NK-92 treated with Interleukin-12 subunit alpha and Interleukin-12 subunit beta, amount 100 ng/mL, for 24 hours (cell line): ENCODE data around the gene ALG1.
"Not testable (repeated sequence)": the region's sequence is repeated elsewhere in the genome, so short reads cannot be mapped to it uniquely, and the experiment has no call there.

ENCODE experiments used
- DNase-seq: peaks from one replicate; lab custom pipeline; 2025; lab: John Stamatoyannopoulos, UW

Gene ALG1

DNA sequence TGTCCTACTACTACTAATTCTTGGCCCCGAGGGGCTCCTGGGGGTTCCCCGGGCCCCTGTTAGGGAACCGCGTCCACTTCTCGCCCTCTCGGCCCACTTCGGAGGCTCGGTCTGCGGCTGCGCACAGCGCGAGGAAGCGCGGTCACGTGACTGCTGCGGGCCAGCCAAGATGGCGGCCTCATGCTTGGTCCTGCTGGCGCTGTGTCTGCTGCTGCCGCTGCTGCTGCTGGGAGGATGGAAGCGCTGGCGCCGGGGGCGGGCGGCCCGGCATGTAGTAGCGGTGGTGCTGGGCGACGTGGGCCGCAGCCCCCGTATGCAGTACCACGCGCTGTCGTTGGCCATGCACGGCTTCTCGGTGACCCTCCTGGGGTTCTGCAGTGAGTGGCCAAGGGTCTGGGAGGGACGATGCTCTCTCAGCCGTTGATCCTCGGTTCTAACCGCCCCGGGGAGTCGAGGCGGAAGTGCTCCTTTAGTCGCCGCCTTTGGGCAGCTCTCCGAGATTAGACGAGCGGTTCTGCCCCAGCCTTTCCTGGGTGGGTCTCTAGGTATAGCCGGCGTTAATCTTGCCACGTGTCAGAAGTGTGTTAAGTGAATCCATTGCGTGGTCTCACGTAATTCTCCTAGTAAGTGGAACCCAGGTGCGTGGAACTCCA lies at the start of gene ALG1:
TSS of gene ALG1 (plus strand) at position 163 of the 653 bp plus-strand sequence. CDS start at position 170, 7 bp downstream.
- DNase-seq: peak; percentile 79

DNA sequence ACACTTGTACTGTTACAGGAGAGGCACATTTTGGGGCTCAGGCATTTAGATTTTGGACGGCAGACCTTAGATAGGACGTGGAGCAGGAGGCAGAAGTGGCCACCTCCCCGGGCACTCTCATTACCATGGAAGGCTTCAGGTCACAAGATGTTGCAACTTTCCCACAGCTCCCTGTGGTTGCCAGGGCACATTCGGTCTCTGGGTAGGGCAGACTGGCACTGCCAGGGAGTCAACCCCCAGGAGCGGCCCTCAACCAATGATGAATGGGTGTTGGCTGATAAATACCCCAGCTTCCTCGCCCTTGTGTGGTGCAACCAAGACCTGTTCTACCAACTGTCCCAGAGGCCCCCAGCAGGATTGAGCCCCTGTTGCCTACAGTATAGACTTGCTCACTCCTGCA lies 49.1 kb upstream of the ALG1 start:
- no peak for DNase-seq

GRCh38 chr16:5024632-5025031 lies 47.0 kb upstream of the ALG1 start:
- DNase-seq: no peak

DNA sequence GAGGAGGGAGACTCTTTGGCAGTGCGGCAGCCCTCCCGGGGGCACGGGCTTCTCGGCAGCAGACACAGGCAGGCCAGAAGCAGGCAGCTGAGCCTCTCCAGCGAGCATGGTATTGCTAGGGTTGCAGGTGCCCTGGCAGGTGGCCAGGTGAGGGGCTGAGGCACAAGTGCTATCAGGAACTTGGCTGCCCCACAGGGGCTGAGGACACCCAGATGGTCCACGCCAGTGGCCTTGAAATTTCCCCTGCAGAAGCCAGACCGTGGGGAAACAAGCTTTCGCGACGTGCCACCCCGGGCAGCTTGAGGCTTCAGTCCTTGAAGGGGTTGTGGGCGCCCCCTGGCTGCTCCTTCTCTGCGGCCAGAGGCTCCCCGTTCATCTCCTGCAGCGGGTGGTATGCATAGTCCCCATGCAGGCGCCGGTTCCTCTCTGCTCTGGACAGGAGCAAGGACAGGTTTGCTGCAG lies 46.4 kb upstream of the ALG1 start:
- no peak for DNase-seq

DNA sequence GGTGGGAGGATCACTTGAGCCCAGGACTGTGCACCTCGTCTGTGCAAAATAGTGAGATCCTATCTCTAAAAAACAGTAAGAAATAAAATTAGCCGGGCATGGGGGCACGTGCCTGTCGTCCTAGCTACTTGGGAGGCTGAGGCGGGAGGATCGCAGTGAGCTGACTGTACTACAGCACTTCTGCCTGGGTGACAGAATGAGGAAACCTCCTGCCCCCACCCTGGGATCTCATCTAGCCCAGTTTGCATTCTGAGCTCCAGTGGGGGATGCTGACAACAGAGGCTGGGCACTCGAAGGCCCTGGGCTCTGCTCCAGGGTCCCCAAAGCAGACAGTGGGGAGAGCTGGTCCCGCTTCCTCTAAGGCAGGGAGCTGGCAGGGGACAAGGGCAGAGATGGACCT lies 45.0 kb upstream of the ALG1 start:
- no peak for DNase-seq

DNA sequence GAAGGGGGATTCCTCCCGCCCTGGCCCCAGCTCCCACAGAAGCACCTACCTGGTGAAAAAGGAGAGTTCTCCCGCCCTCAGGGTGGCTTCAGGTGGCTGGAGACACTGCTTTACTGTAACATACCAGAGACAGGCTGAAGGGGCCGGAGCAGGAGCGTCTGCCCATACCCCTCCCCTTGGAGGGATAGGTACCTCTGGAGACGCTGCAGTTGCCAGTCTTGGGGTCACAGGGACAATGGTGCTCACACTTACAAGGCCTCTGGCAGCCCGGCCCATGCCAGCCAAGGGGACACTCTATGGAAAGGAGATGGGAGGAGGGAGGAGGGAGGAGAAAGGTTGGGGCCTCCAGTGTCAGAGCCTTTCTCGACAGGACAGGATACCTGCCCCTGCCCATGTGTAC lies 44.6 kb upstream of the ALG1 start:
- no peak for DNase-seq

- no peak for DNase-seq
These were observed 43.9 kb upstream of the ALG1 start for GRCh38 chr16:5027575-5028235.

GRCh38 chr16:5028950-5029475 lies 42.6 kb upstream of the ALG1 start:
- DNase-seq: no peak

DNA sequence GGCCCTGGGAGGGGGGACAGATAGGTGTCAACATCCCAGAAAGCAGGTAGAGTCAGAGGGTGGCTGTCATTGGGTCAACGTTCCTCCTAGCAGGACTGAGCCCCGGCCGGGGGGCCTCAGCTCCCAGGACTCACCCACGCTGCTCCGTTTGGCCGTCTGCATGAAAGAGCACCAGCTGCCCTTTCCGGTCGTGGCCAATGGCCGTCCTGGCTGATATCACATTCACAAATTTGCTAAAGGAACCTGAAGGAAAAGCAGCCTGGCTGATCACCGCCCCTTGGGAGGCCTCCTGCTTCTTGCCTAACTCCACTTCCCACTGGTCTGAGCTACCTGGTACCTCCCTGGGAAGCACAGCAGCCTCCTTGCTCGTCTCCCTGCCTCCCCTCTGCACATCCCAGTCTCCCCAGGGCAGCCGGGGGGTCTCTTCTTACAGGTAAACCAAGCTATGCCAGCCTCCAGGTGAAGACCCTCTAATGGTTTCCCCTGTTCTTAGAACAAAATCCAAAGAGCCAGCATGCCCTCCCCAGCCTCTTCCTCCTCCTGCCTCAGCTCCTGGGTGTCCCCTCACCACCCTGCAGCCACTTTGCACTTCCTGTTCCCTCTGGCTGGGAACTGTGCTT lies 41.3 kb upstream of the ALG1 start:
- no peak for DNase-seq

DNA sequence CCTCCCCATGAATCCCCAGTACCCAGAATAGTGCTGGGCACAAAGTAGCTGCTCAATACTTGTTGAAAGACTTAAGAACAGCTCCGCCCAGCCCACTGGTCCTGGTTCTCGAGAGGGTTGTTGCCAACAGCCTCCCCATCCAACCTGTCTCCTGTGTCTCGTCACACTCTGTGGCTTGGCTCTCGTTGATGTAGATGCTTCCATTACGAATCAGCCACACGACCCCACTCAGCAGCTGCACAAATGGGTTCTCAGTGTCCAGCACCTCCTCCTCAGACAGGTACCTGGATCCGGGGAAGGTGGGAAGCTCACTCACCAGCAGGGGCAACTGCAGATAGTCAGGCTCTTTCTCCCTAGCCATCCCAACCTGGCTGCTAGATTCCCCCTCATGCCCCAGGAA lies 40.0 kb upstream of the ALG1 start:
- no peak for DNase-seq

DNA sequence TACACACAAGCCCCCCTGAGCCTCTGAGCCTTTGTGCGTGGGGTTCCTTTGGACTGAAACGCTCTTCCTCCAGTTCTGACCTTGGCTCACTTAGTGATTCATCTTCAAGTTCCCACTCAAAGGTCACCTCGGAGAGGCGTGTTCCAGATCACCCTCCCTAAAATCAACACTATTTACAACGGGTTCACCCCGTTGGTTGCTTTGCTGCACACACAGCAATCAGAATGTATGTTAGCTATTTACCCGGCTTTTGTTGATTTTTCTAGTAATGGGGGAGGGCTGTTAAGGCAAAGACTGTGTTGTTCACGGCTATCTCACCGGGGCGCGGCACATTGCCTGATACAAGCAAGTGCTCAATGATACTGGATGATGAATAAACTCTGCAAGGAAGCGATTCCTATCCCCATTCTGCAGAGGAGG lies 38.9 kb upstream of the ALG1 start:
- DNase-seq: no peak

DNA sequence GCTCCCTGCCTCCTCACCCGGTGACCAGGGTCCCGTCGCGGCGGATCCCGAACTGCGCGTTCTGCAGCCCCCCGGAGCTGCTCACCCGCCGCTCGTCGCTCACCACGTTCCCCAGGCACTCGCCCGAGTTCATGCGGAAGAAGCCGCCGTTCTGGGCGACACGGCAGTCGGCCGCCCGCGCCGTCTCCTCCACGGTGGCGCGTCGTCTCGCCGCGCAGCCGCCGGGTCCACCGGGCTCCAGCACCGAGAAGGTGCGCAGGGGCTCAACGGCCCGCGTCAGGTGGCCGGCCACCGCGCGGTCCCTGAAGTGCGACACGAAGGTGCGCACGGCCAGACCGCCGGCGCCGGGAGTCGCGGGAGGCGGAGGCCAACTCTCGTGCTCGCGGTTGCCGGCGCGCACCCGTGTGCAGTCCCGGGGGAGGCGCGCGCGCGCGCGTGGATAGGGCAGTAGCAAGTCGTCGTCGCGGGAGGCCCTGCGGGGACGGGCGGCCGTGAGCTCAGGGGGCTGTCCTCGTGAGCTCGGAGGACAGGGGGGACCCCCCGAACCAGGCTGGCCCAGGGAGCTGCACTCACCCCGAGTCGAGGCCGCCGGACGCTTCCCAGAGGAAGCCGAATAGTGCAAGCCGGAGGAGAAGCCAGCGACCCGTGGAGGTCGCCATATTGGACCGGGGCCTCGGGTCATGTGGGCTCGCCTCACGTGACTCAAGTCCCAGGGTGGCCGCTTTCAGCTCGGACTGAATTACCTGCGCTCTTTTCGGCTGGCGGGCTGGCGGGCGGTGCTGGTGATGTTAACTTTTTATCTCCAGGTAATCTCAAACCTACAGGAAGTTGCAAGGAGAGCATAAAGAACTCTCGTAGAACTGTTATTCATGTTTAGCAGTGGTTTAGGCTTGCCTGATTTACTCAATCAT lies 38.1 kb upstream of the ALG1 start, which contains the start of gene NAGPA:
TSS of gene NAGPA (minus strand) at position 680 of the 911 bp plus-strand sequence. CDS start at position 659, 21 bp downstream.
- DNase-seq: peak; percentile 72

DNA sequence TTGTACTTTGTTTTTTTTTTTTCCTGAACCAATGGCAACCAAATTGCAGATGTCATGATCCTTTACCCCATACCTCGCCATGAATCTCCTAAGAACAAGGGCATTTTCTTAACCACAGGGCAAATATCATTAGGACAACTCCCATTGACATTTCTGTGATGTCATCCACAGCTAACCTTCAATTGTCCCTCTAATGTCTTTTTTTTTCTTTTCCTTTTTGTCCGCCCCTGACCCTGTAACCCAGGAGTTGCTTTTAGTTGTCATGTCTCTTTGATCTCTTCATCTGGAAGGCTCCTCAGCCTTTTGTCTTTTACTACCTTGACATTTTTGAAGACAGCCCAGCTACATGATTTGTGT lies 37.5 kb upstream of the ALG1 start:
- no peak for DNase-seq

- no peak for DNase-seq
These were observed 35.8 kb upstream of the ALG1 start for GRCh38 chr16:5035909-5036227.

DNA sequence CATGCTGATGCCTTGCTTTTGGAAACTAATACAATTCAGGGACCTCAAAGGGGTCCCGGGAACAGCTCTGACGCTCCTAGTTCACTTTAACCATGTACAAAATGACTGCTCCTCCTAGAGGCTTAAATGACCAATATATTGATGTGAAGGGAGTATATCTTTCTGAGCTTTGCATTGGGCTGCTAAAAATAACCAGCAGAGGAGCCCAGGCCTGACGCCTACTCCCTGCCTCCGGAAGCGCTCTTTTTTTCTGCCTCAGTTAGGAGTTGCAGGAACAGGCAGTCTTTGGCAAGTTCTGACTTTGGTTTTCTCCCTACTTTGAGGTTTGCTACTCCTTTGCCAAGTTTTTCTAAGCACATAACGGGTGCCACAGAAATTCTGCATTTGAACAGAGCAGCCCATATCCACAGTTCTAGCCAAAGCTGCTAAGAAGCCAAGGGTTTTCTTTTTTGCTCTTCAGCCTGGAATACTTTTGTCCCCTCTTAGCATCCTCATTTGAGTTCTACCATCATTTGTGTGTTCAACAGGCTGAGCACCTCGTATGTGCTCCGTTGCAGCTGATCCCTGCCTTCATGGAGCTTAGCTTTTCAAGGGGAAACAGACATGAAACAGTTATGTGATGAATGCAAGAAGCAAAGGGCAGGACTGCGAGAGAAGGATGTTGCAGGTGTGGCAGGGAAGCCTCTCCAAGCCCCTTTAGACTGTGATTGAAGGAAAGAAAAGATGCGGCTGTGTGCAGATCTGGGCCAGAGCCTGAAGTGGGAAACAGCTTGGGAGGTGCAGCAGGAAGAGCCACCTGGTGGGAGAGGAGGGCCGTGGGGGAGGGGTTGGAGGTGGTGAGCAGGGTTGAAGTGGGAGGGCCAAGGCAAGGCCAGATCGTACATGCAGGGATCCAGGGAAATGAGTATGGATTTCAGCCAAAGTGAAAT lies 35.2 kb upstream of the ALG1 start:
- DNase-seq: no peak

DNA sequence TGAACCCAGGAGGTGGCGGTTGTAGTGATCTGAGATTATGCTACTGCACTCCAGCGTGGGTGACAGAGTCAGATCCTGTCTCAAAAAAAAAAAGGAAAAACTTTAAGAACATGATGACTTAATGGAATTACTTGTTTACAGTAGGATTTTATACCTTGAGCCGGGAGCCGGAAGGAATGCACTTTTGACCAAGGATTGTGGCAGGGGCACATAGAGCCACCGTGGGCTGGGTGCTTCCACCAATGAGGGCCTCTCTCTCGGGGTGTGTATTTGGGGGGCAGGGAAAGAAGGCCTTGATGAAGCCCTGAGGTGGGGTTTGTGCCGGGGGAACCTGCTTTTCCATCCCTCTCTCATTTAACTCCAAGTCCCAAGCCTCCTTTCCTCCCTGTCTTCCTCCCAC lies 31.2 kb upstream of the ALG1 start:
- no peak for DNase-seq

GRCh38 chr16:5041600-5042133 lies 30.0 kb upstream of the ALG1 start:
- DNase-seq: no peak

DNA sequence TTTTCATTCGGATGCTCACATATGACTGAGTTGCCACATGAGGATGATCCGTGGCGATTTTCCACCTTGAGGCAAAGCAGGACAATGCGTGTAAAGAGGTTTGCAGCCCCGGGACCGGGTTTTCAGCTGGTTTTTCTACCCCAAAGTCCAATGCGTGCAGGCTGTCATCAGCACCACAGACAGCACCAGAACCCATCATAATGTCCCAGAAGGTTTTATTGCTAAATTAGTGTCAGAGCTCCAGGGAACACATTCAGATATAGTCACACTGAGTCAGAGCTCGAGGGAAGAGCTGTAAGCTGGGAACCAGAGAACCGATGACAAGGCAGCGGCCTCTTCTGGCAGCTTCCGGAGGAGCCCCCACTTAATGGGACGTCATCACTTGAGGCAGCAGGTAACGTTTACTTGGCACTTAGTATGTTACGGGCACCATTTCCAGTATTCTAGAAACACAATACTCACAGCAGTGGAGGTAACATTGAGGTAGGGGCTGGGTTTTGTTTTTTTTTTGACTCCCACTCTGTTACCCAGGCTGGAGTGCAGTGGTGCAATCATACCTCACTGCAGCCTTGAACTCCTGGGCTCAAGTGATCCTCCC lies 29.0 kb upstream of the ALG1 start:
- DNase-seq: no peak

DNA sequence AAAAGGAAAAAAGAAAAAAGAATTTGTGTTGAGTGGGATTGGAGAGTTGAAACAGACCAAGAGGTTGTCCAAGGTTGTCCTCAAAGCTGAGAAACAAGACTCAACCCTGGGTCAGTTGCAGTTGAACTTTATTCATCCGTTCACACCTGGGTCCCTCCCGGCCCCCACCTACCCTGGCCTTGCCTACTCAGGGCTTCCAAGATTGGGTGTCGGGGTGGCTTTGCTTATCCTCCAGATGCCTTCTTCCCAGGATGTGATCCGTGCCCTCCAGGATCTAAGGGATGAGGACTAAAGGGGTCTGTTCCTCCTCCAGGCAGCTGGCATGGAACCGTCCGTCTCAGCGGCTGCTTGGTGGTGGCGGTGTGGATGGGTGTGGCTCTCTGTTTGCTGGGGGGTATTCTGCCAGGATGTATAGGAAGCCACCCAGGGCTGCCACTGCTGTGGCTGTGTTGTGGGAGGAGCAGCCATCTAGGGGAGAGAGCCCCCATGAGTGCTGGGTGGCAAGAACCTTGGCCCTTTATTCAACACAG lies 27.6 kb upstream of the ALG1 start:
- DNase-seq: no peak

DNA sequence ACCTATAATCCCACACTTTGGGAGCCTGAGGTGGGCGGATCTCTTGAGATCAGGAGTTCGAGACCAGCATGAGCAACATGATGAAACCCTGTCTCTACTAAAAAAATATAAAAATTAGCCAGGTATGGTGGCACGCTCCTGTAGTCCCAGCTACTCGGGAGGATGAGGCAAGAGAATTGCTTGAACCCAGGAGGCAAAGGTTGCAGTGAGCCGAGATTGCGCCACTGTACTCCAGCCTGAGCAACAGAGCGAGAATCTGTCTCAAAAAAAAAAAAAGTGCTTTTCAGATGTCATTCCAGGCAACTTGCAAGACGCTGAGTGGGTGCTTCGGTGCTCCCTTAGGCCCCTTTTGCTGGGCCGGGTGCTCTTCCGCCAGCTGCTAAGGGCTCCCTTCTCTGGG lies 27.1 kb upstream of the ALG1 start:
- not testable (repeated sequence) for DNase-seq
